ENCODE measurements around the gene UNC5B. TPM values are rescaled to one million over a fixed set of nuclear protein-coding genes. Genes with fewer than 3 reads are reported as not detected.

UNC5B gene
- polyA plus RNA-seq, 3 donors: 0.04 to 0.72 TPM; not detected in 1

GRCh38 chr10:71247414-71247705, 35.0 kb downstream of the UNC5B start:
- H3K4me3 Mint-ChIP-seq: no peak overlapping the region
- Histone ChIP-seq H3K4me2 (replicated peaks; ENCODE audit: extremely low read depth, low read length, poor library complexity, severe bottlenecking) (no peak overlapping the region), H2AFZ (ENCODE audit: insufficient read depth, low read depth, low read length, poor library complexity, severe bottlenecking) (no peak overlapping the region), H3K27ac (ENCODE audit: low read depth in 1 of 2, low read length in 2 of 2) (no peak overlapping the region), H3K4me3 (replicated peaks in 1 of 3; ENCODE audit: low read depth in 2 of 3, low read length in 3 of 3) (no peak overlapping the region), H3K9ac (ENCODE audit: insufficient read depth, low read length, poor library complexity, severe bottlenecking) (no peak overlapping the region), H3K4me1 (ENCODE audit: control insufficient read depth in 1 of 2, insufficient read depth in 2 of 2, low read length in 2 of 2) (peaks cover 11 to 21% of the 10 kb centered on the region in 2 donors), H3K27me3 (ENCODE audit: control insufficient read depth in 2 of 2, insufficient read depth in 2 of 2, low read length in 2 of 2) (peaks cover 0 to 3% of the 10 kb centered on the region in 2 donors), H3K9me3 (replicated peaks in 1 of 2; ENCODE audit: control insufficient read depth in 1 of 2, insufficient read depth in 1 of 2, low read length in 2 of 2) (no peaks in the 10 kb centered on the region), H3K79me2 (ENCODE audit: insufficient read depth, low read length) (no peaks in the 10 kb centered on the region), H4K20me1 (ENCODE audit: insufficient read depth, low read length) (no peaks in the 10 kb centered on the region), H3K36me3 (replicated peaks in 1 of 2; ENCODE audit: control insufficient read depth in 1 of 2, insufficient read depth in 2 of 2, low read length in 2 of 2) (no peaks in the 10 kb centered on the region)
- H3K27me3 Mint-ChIP-seq (ENCODE audit: low read depth in 3 of 3): peaks cover 3 to 8% (median 7%) of the 10 kb centered on the region in 3 donors
- H3K9me3 Mint-ChIP-seq: no peaks in the 10 kb centered on the region
- 90% methylated on average over 3 of the region's 4 CpGs for WGBS (ENCODE audit: insufficient coverage)
- no peaks in the 10 kb centered on the region for H3K36me3 Mint-ChIP-seq
- no peak for TF ChIP-seq CTCF (IDR thresholded peaks at IDR 0.05)
- no peak for DNase-seq
- no peak overlapping the region for H3K27ac Mint-ChIP-seq
- intact Hi-C loops (cut with micrococcal nuclease): no loop called here
- H3K4me1 Mint-ChIP-seq: peaks cover 18% of the 10 kb centered on the region

- Histone ChIP-seq H3K27me3 (ENCODE audit: control insufficient read depth in 2 of 2, insufficient read depth in 2 of 2, low read length in 2 of 2) (peaks cover 0 to 3% of the 10 kb centered on the region in 2 donors), H2AFZ (ENCODE audit: insufficient read depth, low read depth, low read length, poor library complexity, severe bottlenecking) (no peak overlapping the region), H3K9me3 (replicated peaks in 1 of 2; ENCODE audit: control insufficient read depth in 1 of 2, insufficient read depth in 1 of 2, low read length in 2 of 2) (no peaks in the 10 kb centered on the region), H3K4me2 (replicated peaks; ENCODE audit: extremely low read depth, low read length, poor library complexity, severe bottlenecking) (no peak overlapping the region), H3K9ac (ENCODE audit: insufficient read depth, low read length, poor library complexity, severe bottlenecking) (no peak overlapping the region), H3K36me3 (replicated peaks in 1 of 2; ENCODE audit: control insufficient read depth in 1 of 2, insufficient read depth in 2 of 2, low read length in 2 of 2) (no peaks in the 10 kb centered on the region), H3K4me3 (replicated peaks in 1 of 3; ENCODE audit: low read depth in 2 of 3, low read length in 3 of 3) (no peak overlapping the region), H4K20me1 (ENCODE audit: insufficient read depth, low read length) (no peaks in the 10 kb centered on the region), H3K27ac (ENCODE audit: low read depth in 1 of 2, low read length in 2 of 2) (no peak overlapping the region), H3K4me1 (ENCODE audit: control insufficient read depth in 1 of 2, insufficient read depth in 2 of 2, low read length in 2 of 2) (peaks cover 11 to 19% of the 10 kb centered on the region in 2 donors), H3K79me2 (ENCODE audit: insufficient read depth, low read length) (no peaks in the 10 kb centered on the region)
- no peak for DNase-seq
- no peak for TF ChIP-seq CTCF (IDR thresholded peaks at IDR 0.05)
- WGBS (ENCODE audit: insufficient coverage): no CpG with 5 or more reads among the region's 1 CpG
- Mint-ChIP-seq H3K27me3 (ENCODE audit: low read depth in 3 of 3) (peaks cover 4 to 8% (median 7%) of the 10 kb centered on the region in 3 donors), H3K27ac (no peak overlapping the region), H3K4me3 (no peak overlapping the region), H3K9me3 (no peaks in the 10 kb centered on the region), H3K4me1 (peaks cover 17% of the 10 kb centered on the region), H3K36me3 (no peaks in the 10 kb centered on the region)
- intact Hi-C loops (cut with micrococcal nuclease): no loop called here
Observed at GRCh38 chr10:71247804-71248203, 35.4 kb downstream of the UNC5B start.

Data from CD14-positive monocyte (primary cell).